K562 (cell line): ENCODE data around the gene KIF12.

Source experiments
- FOSL1 ChIP-seq: fragments of 200-800 bp; sonication (Bioruptor generic); conservative IDR thresholded peaks from 2 replicates; pipeline ENCODE4 v1.6.1; 2016; ENCODE audit warnings: missing genetic modification characterization, missing compliant biosample characterization
- L3MBTL2 ChIP-seq: fragments of 450-650 bp; IDR thresholded peaks from 2 replicates; pipeline ENCODE4 v1.6.1; 2016; ENCODE audit warnings: mild to moderate bottlenecking, moderate library complexity

- TF ChIP-seq L3MBTL2 (no peak), FOSL1 (tag) (no peak)
Measured at GRCh38 chr9:114081441-114082016, 17.6 kb downstream of the KIF12 start.
